GM19324 (cell line): Measurements from ENCODE around the gene ERC2.

Experiments
- ATAC-seq: cut with Tn5 transposase; IDR thresholded peaks from one replicate; pipeline ENCODE4 v1.9.1; 2021; ENCODE audit warnings: mild to moderate bottlenecking, moderate library complexity; ENCODE audit not compliant: unreplicated experiment, low FRiP score

The ERC2 gene

DNA sequence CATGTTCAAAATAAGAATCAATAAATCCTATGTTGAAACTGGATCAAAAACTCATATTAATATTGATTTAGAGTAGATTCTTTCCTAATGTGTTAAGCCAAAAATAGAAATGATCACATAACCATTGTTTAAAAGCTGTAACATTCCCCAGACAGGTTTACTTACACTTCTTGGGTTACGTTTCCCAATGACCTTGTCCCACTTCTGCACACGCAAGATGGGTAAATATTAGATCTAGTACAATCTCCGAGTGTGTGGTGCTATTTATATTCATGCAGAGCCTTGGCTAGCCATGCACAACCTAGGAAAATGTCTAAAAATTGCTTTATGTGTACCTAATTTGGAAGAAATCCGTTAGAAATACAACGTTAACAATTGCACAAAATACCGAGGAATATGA lies 39.6 kb downstream of the ERC2 start:
- no peak for ATAC-seq

DNA sequence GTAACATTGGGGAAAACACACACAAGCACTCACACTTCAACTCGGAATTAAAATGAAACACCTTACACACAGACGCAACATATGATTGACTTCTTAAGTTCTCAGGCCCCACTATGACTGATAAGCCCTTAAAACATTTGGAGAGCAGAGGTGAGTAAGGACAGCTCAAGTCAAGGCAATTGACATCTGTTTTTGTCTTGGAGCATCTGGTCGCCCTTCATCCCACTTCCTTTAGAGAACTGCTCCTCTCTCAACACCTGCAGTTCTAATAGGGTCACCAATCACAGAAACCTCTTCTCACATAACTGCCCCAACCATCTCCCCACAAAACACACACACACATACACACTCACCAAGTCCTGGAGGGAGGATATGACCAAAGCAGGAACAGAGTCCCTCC lies 43.4 kb downstream of the ERC2 start:
- ATAC-seq, result no peak

DNA sequence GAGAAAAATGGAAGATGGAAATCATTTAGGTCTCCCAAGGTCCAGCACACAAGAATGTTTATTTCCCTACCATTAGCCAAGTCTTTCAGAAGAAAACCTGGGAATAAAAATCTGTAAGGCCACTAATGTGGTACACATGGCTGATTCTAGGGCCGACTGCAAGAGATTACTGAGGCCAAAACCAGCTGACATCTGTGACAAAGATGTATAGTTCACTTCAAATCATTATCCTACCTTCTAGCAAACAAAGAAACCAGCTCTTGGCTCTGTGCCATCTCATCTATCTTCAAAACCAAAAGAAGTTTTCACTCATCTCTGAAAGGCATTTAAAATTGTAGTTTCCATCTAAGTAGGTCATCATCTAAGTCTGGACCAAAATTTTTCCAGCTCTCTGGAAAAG lies 43.9 kb downstream of the ERC2 start:
- no peak for ATAC-seq

DNA sequence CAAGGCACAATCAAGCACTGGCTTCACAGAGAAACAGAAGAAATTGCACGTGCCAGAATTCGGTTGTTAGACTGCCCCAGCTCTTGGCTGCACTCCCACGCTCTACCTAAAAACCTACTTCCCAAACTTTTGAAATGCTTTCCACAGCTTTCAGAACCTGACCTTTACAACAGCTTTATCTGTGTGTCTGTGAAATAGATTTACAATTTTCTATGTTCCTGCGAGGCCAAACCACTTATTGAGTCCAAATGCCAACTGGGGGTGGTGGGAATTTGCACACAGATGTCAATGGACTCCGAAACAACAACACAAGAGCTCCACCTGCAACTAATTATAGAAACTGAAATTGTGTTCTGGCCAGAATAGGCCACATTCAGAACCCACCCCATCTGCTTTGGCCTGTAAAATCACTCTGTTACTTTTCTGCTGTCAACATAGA lies 44.6 kb downstream of the ERC2 start:
- no peak for ATAC-seq

DNA sequence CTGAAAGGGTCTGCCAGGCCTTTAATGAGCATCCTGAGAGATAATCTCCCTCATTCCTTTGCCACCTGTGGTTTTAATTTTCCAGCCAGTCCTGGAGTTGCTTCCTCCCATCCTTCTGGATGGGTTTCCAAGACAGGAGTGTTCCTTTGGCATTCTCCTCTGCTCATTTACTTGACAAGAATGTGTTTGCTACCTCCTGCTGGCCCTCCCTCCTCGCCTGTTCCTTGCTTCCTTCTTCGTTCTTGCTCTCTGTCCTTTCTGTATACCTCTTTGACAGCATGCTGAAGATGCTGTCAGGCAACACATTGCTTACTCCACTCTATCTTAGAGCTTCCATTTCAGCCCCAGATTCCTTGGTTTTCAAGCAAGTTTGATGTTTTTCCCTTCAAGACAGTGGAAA lies 46.0 kb downstream of the ERC2 start:
- ATAC-seq, result no peak

DNA sequence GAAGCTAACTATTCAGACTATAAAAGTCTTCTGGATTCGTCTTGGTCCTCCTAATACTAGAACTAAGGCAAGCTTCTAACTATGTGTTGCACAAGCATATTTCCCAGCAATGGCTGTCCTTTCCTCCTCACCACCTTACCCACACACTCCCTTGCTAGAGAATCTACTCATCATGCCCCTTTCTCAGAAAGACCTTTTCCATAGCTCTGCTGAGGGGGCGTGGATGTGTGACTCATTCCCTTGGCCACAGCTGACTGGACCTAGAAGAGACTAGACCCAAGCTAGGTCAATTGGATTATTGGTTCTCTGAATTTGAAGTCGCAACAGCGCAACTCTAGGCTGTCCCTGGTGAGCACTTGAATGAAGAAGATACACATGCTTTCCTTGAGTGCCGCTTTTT lies 47.1 kb downstream of the ERC2 start:
- ATAC-seq, result no peak

DNA sequence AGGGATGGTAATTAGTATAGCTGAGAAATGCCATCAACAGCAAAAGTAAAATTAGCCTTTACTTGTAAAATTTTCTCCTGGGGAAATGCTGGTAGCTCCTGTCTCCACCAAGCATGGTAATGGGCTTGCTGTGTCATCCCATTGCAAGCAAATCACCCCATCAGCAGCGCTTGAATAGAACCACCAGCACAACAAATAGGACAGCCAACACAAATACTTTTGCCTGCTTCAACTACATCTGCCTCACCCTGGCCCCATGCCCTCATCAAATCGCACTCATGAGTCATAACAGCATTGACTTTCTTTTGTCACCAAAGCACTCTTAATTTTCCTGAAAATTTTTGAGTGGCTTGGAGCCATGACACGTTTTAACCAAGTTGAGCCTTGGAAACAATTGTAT lies 52.6 kb downstream of the ERC2 start:
- no peak for ATAC-seq

DNA sequence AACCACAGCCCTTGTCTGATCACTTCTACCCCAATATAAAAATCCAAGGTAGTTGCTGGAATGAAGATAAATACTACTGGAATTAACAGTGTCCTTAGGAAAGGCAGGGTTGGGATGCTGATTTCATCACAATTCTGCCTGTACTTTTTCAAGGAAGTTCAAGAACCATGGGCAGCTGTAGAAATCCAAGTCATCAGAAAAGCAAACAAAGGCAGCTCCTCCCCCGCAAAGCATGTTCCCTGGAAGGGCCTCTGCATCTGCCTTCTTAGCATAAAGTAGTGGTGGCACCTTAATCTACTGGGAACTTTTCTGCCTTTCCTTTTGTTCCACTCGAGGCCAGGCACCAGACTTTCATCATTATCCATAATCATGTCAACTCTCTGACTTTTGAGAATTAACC lies 54.4 kb downstream of the ERC2 start:
- no peak for ATAC-seq

DNA sequence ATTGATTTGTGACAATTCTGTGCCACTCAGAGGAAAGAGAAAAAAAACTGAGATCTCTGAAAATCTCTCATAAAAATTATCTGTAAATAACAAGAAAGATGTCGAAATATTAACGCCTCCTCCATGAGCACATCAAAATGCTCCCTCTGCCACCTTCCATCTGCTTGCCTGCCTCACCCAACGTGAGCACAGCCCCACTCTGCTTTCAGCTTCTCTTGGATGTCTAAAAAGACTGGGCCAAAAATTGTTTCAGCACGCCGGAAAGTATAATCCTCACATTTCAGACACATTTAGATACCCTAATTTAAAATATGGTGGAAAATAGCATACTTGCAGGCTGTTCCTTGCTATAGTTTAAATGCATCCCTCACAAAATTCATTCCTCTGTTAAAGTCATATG lies 57.1 kb downstream of the ERC2 start:
- ATAC-seq, result no peak

DNA sequence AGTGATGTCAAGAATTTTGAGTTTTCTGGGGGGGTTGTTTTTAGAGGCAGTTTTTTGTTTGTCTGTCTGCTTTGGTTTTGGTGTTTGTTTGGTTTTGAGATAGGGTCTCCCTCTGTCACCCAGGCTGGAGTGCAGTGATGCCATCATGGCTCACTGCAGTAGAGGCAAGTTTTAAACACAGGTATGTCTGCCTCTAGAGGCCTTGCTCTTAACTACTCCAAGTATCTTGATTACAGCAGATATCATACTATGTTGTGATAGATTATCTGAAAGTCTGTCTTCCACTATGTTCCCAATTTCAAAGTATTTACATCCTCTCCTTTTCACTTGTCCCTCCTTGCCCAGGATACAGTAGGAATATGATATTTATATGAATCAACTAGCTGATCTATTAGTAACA lies 57.7 kb downstream of the ERC2 start:
- no peak for ATAC-seq

DNA sequence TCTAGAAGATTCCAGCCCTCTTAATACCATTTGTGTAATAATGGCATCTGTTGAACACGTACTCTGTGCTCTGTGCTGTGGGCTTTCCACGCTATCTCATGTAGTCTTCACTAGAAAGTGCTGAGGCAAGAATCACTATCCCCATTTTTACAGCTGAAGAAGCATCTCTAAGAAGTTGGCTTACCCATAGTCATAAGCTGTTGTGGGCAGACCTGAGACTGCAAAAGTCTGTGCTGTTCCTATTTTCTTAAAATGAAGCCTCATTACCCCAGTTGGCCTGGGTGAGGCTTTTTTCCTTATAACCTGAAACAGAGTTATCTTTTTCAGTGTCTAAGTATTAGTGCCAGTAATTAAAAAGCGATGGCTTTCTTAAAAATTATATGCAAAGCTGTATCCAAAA lies 58.5 kb downstream of the ERC2 start:
- no peak for ATAC-seq

DNA sequence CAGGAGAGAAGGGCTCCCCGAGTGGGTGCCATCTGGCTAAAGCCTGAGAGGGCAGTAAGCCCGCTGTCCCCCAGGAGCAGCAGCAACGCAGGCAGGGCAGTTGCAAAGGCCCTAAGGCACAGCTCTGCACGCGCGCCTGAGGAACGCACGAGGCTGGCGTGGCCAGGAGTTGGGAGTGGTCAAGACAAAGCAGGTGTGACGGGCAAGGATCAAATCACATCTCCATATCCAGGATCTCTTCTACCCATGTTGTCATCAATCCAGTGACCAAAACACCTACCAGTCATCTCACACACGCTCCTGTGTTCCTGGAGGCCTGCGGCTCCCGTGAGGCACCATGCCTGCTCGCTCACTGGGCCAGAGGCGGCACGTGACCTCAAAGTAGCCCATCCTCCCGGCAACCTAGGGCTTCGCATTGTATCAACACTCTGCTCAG lies 59.5 kb downstream of the ERC2 start:
- ATAC-seq, result no peak

DNA sequence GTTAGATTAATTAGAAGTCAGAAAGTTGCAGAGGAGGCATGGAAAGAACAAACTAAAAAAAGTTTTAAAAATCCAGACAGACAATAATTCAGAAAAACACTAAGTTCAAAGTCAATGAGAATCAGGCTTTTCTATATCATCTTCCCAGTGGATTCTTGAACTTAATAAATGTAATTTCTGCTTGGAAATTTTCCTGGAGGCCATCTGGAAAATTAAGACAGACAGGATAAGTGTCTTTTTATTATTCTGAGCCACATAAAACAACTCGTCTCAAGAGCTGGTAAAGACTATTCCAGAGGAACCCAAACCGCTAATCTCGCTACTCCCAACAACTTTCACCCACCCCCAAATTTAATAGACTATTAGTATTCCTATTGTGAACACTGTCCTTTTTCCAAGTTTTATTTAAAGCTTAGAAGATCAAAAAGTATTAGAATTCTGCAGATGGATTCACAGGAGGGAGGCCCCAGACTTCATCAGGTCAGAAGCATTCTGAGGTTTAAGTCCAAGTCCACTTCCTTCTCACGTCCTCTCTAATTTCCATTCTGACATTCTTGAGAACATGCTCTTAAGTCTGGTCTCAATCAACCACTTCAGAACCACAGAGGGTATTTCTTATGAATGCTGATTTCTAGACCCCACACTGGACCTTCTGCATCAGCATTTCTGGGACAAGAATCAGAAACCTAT lies 61.3 kb downstream of the ERC2 start:
- ATAC-seq, result no peak

DNA sequence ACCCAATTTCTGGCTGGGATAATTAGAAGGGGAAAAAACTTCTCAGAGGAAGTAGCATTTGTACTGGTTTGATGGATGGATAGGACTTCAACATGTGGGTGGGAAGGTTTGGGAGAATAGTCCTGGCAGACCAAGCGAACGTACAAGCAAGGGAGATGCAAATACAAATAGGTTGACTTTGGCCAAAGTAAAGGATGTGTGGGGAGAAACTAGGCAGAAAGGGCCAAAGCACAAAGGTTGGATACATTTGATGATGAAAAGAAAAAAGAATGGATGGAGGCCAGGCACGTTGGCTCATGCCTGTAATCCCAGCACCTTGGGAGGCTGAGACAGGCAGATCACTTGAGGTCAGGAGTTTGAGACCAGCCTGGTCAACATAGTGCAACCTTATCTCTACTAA lies 63.4 kb downstream of the ERC2 start:
- no peak for ATAC-seq

DNA sequence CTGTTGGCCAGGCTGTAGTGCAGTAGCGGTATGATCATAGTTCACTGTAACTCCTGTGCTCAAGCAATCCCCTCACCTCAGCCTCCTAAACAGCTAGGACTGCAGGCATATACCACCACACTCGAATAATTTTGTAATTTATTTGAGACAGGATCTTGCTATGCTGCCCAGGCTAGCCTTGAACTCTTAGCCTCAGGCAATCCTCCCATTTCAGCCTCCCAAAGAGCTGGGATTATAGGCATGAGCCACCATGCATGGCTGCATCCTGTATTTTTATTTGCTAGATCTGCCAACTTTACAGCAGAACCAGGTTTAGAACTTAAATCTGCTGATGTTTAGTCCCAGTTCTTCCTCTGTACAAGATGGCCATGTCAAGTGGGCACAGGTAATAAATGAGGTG lies 69.6 kb downstream of the ERC2 start:
- ATAC-seq, result no peak

DNA sequence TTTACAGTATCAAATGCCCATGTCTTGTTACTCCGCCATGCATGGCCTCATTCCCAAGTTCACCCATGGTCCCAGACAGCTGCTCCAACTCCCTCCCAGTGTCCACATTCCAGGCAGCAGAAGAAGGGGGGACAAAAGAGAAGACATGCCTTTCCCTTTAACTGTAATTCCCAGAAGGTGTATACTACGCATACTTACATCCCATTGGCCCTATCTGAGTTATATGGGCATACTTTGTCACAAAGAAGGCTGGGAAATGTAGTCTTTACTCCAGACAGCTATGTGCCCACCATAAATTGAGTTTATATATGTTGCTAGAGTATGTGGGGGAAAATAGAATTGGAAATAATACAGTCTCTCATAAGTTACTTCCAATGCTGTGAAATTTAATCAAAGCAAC lies 70.5 kb downstream of the ERC2 start:
- no peak for ATAC-seq

DNA sequence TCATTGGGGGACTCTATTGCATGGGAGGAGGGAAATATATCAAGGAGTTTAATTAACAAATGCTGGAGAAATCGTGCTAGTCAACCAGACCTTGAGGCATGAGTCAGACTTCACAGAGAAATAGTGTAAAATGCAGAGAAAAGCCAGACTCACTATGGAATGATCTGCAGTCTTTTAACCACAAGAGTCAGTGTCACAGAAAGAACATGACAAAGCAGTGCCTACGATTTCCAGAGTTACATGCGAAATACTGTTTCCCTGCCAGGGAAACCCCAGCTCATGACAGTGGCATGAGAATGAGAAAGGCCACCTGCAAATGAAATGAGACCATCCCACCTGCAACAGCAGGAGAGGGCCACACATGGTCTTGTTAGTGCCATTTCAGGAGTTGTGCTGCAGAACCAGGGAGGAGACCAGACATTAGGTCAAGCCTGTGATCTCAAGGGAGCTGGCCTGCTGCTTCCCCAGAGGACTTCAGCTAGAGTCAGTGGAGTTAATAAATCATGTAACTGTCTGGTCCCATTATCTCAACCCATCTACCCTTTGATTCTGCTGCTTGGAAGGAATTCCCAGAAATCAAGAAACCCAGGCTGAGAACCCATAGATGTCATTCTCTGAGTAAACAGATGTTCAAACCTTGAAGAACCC lies 79.0 kb downstream of the ERC2 start:
- ATAC-seq, result no peak

DNA sequence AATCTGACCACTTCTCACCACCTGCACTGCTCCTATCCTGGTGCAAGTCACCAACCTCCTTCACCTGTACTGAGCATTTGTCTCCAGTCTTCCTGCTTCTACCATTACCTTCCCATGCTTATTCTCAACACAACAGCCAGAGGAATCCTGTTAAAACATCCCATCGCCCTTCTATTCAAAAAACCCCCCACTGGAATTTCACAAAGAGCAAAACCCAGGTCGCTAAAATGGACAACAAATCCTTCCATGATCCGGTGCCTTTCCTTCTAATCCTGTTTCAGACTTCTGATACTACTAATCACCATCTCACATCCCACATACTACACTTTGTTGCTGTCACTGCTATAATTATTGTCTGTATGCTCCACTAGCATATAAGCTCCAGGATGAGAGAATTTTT lies 85.2 kb downstream of the ERC2 start:
- ATAC-seq, result no peak

DNA sequence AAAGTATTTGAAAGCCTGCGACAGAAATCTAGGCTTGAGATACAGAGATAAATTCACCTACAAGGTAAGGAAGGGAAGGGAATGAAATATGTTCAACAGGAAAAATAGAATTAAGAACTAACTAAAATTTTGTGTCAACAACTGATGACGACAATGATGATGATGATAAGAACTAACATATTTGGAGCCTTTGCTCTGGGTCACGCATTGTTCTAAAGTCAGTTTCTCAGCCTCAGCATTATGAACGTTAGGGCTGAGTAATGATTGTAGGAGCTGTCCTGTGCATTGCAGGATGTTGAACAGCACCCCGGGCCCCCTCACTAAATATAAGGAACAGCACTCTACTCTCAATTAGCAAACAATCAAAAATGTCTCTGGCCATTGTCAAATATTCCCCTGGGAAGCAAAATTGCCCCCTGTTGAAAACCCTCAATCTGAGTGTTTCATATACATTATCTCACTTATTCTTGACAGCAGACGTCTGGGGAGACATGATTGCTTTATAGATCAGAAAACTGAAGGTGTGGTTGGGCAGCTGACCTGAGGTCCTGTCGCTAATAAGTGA lies 88.5 kb downstream of the ERC2 start:
- no peak for ATAC-seq

DNA sequence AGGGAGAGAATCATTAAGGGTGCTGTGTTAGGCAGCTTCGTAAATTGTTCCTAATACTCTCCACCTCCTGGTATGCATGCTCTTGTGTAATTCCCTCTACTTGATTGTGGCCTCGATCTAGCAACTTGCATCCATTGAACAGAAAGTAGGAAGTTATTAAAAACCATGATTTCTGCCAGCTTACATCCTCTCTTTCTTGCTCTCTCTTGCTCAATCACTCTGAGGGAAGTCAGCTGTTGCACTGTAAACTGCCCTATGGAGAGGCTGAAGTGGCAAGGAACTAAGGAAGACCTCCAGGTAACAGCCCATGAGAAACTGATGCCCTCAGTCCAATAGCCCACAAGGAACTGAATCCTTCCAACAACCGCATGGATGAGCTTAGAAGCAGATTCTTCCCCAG lies 92.6 kb downstream of the ERC2 start:
- no peak for ATAC-seq

DNA sequence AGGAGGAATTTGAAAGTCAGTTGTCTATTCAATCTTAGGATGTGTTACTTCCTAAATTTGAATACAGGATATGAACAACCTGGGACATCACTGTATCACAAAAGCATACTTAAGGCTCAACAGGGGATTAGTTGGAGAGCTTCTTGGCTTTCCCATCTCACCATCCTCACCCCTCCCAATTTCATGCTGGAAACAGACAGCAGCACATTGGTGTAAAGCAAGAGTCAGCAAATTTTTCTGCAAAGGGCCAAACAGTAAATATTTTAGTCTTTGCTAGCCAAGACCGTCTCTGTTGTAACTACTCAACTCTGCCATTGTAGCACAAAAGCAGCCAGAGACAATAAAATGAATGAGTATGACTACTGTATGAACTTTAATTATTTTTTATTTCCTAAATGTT lies 94.9 kb downstream of the ERC2 start:
- no peak for ATAC-seq
